Prostate gland (tissue), 2 donors: Measurements from ENCODE around the gene FAM222A.

Experiments used
- POLR2AphosphoS5 ChIP-seq: sonication (generic); formaldehyde crosslinking; IDR thresholded peaks from one replicate; pipeline ENCODE4 v1.6.1; 2017; ENCODE audit warnings: antibody characterized with exemption
- TF ChIP-seq, protein P1 (sequence below), 4 experiments: fragments of 200-600 bp in 2 of 4; fragments of 450-650 bp in 2 of 4; sonication (generic) in 2 of 4; IDR thresholded peaks; 1 replicate in 3 of 4; 2 replicates in 1 of 4; pipeline ENCODE4 v1.5.1; 2016 to 2019; ENCODE audit warnings: antibody characterized with exemption in 4 of 4, mild to moderate bottlenecking in 2 of 4, moderate library complexity in 2 of 4

DNA sequence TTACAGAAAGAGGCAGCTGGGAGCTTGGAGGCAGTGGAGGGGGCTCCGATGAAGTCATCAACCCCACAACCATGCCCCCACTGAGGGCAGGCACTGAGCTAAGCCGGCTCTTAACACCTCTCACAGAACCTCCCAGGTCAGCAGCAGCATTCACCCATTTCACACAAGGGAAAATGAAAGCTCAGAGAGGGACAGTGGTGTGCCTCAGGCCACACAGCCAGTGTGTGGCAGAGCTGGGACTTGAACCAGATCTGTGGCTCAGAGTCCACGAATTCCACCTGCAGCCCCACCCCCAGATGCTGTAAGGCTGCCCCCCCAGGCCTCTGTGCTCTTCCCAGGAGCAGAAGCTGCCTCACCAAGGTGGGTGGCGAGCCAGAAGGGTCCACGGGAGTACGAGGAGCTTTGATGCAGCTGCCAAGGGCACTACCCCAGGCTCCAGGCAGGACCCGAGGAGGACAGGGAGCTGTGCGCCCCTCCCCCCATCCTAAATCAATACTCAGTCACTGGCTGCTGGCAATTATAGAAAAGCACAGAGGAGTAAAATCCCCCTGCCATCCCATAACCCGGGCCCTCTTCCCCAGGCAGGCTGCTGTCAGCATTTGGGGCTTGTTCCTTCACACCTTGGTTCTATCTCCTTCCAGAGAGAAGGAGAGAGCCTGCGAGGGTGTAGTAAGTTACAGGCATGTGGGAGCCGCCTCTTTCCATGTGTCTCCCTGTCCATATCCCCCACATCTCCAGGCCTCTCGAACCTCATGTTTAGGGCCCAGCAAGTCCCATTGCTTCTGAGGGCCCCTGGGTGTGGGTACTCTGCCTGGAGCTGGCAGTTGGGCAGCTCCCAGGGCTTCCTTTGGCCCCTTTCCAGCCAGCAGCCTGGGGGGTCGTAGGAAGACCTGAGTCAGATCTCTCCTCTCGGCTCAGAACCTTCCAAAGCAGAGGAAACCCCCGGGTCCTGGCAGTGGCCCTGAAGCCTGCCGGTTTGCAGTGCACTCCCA lies 47.6 kb downstream of the FAM222A start:
- TF ChIP-seq POLR2AphosphoS5: no peak
- TF ChIP-seq, protein P1, sequence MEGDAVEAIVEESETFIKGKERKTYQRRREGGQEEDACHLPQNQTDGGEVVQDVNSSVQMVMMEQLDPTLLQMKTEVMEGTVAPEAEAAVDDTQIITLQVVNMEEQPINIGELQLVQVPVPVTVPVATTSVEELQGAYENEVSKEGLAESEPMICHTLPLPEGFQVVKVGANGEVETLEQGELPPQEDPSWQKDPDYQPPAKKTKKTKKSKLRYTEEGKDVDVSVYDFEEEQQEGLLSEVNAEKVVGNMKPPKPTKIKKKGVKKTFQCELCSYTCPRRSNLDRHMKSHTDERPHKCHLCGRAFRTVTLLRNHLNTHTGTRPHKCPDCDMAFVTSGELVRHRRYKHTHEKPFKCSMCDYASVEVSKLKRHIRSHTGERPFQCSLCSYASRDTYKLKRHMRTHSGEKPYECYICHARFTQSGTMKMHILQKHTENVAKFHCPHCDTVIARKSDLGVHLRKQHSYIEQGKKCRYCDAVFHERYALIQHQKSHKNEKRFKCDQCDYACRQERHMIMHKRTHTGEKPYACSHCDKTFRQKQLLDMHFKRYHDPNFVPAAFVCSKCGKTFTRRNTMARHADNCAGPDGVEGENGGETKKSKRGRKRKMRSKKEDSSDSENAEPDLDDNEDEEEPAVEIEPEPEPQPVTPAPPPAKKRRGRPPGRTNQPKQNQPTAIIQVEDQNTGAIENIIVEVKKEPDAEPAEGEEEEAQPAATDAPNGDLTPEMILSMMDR (IDR thresholded peaks at IDR 0.05): no peak
